ENCODE measurements around the gene THBS2. TPM values are rescaled to one million over a fixed set of nuclear protein-coding genes. Genes with fewer than 3 reads are reported as not detected.
A peak's percentile ranks its signal among the peaks of the same experiment; 100 is the strongest.

Gene THBS2
- polyA plus RNA-seq, 1 donor = 33.9 TPM

GRCh38 chr6:169231790-169232506 lies 21.7 kb downstream of the THBS2 start:
- DNase-seq (ENCODE audit: low read depth) = no peak

DNA sequence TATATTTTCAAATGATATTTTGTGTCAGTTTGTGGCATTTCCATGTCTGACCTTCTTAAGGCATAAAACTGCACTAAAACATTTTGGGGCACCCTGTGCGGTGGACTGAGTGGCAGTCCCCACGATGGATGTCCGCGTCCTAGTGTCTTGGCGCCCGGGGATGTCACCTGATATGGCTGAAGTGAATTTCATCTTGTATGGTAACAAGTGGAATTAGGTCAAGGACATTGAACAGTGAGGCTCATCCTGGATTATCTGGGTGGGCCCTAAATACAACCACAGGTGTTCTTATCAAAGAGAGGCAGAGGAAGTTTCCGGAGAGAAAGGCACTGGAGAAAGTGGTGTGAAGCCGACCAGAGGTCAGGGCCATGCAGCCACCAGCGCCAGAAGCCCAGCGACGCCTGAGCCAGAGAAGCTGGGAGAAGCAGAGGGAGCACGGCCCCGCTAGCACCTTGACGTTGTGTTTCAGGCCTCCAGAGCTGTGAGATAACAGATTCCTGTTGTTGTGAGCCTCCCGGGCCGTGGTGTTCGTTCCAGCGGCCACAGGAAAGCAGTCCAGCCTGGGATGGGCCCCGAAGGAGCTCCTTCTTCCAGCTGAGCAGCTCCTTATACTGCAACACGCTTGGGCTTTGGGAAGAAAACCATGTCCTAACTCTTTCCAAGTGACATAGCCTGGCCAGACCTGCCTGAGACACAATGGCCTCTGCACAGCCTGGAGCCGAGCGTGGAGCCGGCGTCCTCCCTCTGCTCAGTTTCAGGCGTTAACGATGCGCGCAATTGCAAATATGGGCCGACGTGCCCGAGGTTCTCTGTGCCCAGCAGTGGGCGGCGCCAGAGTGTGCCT lies 22.5 kb downstream of the THBS2 start:
- DNase-seq (ENCODE audit: low read depth) = no peak

DNA sequence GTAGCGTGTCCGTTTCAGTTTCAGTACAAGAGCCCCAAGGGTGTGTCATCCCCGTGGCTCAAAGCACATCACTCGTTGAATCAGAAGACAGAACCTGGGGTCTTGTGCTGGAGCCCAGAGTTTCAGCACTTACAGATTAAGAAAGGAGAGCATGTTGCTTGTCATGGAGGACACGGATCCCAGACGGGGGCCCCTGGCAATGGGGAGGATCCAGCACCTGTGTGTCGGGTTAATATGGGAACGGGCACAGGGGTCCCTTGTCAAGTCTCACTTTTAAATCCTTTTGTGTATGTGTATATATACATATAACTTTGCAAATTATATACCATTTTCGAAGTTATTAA lies 23.4 kb downstream of the THBS2 start:
- DNase-seq (ENCODE audit: low read depth) = no peak

DNA sequence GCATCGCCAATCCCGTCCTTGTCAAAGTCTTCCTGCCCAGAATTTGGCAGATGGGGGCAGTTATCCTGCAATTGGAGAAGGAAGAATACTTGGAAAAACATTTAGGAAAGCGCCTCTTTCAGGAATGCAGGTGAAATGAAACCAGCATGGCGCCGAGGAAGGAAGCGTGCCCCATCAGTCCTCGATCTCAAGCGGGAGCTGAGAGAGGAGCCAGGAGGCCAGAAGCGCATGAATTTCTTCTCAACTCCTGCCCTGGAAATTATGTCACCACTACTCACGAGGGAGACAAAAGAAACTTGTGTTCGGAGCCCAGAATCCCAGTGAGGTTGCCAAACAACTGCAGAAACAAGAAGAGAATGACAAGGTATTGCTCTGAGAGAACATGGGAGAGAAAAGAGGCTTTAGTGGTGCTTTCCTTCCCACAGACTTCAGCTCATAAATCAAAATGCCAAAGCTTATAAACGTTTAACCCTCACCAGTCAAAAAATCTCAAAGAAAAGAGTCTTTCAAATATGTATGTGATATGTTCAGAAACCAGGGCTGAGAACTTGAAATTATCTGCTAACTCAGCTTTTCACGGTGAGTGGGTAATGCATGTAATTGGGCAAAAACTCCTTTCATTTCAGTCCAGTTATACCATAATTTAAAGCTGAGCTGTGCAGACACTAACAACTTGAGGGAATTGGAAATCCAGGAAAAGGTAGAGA lies 23.9 kb downstream of the THBS2 start:
- no peak for DNase-seq (ENCODE audit: low read depth)

GRCh38 chr6:169227116-169227515 lies 26.5 kb downstream of the THBS2 start:
- DNase-seq (ENCODE audit: low read depth) = no peak

- no peak for DNase-seq (ENCODE audit: low read depth)
Observed at GRCh38 chr6:169225887-169226286, 27.8 kb downstream of the THBS2 start.

- no peak for DNase-seq (ENCODE audit: low read depth)
Observed at GRCh38 chr6:169225131-169225576, 28.5 kb downstream of the THBS2 start.

GRCh38 chr6:169224716-169225115 lies 28.9 kb downstream of the THBS2 start:
- DNase-seq (ENCODE audit: low read depth) = no peak

DNA sequence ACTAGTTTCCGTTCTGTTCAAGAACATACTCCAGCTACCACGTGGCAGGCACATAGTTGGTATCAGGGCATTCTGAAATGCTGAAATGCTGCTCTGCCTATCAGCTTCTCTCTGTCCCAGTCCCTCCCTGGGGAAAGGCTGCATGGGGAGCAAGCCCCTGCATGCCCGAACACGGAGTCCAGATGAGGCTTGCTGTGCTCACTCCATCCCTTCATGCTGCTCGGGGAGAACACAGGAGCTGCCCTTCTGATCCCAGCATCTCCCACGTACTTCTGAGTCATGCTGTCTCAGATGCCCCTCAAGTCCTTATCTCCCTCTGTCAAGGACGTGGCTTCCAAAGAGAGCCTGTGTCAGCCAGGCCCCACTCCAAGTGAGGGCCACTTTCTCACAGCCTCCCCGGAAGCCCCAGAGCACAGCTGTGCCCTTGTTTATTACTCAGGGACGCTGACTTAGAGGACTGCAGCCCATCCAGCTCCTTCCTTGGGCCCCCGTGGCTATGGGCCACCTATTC lies 29.4 kb downstream of the THBS2 start:
- DNase-seq (ENCODE audit: low read depth) = no peak

GRCh38 chr6:169223006-169223405 lies 30.6 kb downstream of the THBS2 start:
- no peak for DNase-seq (ENCODE audit: low read depth)

- DNase-seq (ENCODE audit: low read depth) = no peak
Observed at GRCh38 chr6:169222126-169222525, 31.5 kb downstream of the THBS2 start.

GRCh38 chr6:169221264-169221663 lies 32.4 kb downstream of the THBS2 start:
- DNase-seq (ENCODE audit: low read depth) = no peak

- DNase-seq (ENCODE audit: low read depth) = no peak
Observed at GRCh38 chr6:169220068-169220964, 33.3 kb downstream of the THBS2 start.

GRCh38 chr6:169217972-169218371 lies 35.7 kb downstream of the THBS2 start:
- DNase-seq (ENCODE audit: low read depth) = no peak

- no peak for DNase-seq (ENCODE audit: low read depth)
Observed at GRCh38 chr6:169216830-169217229, 36.8 kb downstream of the THBS2 start.

DNA sequence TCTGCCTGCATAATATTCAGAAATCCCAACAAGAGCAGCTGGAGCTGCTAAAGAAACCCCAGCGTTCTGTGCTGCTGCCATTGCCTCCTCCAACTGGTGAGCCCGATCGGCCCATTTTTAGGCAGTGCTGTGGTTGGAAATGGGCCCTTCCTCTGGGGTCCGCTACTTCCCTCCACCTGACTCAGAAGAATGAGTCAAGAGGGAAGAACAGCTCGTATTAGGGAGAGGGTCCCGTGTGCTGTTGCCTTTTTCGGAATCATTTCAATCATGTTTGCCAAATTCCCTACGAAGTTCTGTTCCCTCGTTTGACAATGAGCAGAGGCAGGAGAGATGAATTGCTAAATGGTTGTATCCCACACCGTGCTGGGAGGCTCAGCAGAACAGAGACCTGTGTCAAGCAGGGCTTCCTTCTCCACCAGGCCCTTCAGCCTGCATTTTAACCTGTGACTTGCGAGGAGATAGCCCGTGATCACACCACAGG lies 38.4 kb downstream of the THBS2 start:
- no peak for DNase-seq (ENCODE audit: low read depth)

GRCh38 chr6:169214789-169215188 lies 38.9 kb downstream of the THBS2 start:
- peak; percentile 68 for DNase-seq (ENCODE audit: low read depth)

GRCh38 chr6:169213814-169214520 lies 39.7 kb downstream of the THBS2 start:
- DNase-seq (ENCODE audit: low read depth) = no peak

GRCh38 chr6:169212897-169213813 lies 40.5 kb downstream of the THBS2 start:
- peak; percentile 47 for DNase-seq (ENCODE audit: low read depth)

All from forelimb muscle (tissue), 1 donor.